ENCODE measurements around the gene RECQL5.

- TF ChIP-seq CTCF (optimal IDR thresholded peaks at IDR 0.05 in 1 of 3, IDR thresholded peaks at IDR 0.05 in 1 of 3, conservative IDR thresholded peaks at IDR 0.05 in 1 of 3; ENCODE audit: extremely low read depth in 1 of 3, insufficient read depth in 2 of 3, low read length in 3 of 3) (peak in 2 of 3 experiments; percentile 15 to 69), EZH2 (IDR thresholded peaks at IDR 0.05; ENCODE audit: low read length) (no peak)
Observed at GRCh38 chr17:75589012-75589918, 77.7 kb downstream of the RECQL5 start.
